HG03520 (cell line): ENCODE data around the gene MBOAT2.
"Not testable (repeated sequence)": the region's sequence is repeated elsewhere in the genome, so short reads cannot be mapped to it uniquely, and the experiment has no call there.

ENCODE experiments used
- ATAC-seq: cut with Tn5 transposase; IDR thresholded peaks from one replicate; pipeline ENCODE4 v1.9.1; 2021; ENCODE audit warnings: mild to moderate bottlenecking, moderate library complexity; ENCODE audit not compliant: unreplicated experiment

The MBOAT2 gene

GRCh38 chr2:8993196-8993901, 10.1 kb downstream of the MBOAT2 start:
- ATAC-seq: no peak

GRCh38 chr2:8992643-8993042, 10.8 kb downstream of the MBOAT2 start:
- no peak for ATAC-seq

GRCh38 chr2:8989536-8990079, 13.9 kb downstream of the MBOAT2 start:
- no peak for ATAC-seq

GRCh38 chr2:8987410-8987809, 16.1 kb downstream of the MBOAT2 start:
- no peak for ATAC-seq

- no peak for ATAC-seq
These were observed 17.0 kb downstream of the MBOAT2 start for GRCh38 chr2:8986327-8986976.

GRCh38 chr2:8985561-8986326, 17.7 kb downstream of the MBOAT2 start:
- no peak for ATAC-seq

- ATAC-seq: no peak
These were observed 18.6 kb downstream of the MBOAT2 start for GRCh38 chr2:8984855-8985254.

- ATAC-seq: no peak
These were observed 19.3 kb downstream of the MBOAT2 start for GRCh38 chr2:8984157-8984556.

GRCh38 chr2:8983571-8983970, 19.9 kb downstream of the MBOAT2 start:
- no peak for ATAC-seq

GRCh38 chr2:8981876-8982275, 21.6 kb downstream of the MBOAT2 start:
- ATAC-seq: no peak

- ATAC-seq: no peak
These were observed 23.4 kb downstream of the MBOAT2 start for GRCh38 chr2:8980096-8980495.

- ATAC-seq: no peak
These were observed 25.7 kb downstream of the MBOAT2 start for GRCh38 chr2:8977758-8978157.

GRCh38 chr2:8976442-8977259, 26.8 kb downstream of the MBOAT2 start:
- no peak for ATAC-seq

GRCh38 chr2:8974016-8974415, 29.5 kb downstream of the MBOAT2 start:
- no peak for ATAC-seq

GRCh38 chr2:8973017-8973416, 30.5 kb downstream of the MBOAT2 start:
- not testable (repeated sequence) for ATAC-seq

- not testable (repeated sequence) for ATAC-seq
These were observed 30.9 kb downstream of the MBOAT2 start for GRCh38 chr2:8972535-8972934.

GRCh38 chr2:8969348-8969747, 34.1 kb downstream of the MBOAT2 start:
- ATAC-seq: not testable (repeated sequence)

GRCh38 chr2:8966123-8966908, 37.2 kb downstream of the MBOAT2 start:
- no peak for ATAC-seq

- no peak for ATAC-seq
These were observed 38.1 kb downstream of the MBOAT2 start for GRCh38 chr2:8965216-8965969.
